ENCODE measurements around the gene TMEM235. TPM values are rescaled to one million over a fixed set of nuclear protein-coding genes. Genes with fewer than 3 reads are reported as not detected.
A peak's percentile ranks its signal among the peaks of the same experiment; 100 is the strongest.

The TMEM235 gene
- total RNA-seq, 6 experiments from 2014 or later: not detected

- H3K4me3 ChIP-seq: no peak overlapping the region
- no peak for DNase-seq
- no peak overlapping the region for H3K27ac ChIP-seq
These were observed 4.5 kb upstream of the TMEM235 start for GRCh38 chr17:78226759-78227454.

GRCh38 chr17:78227455-78227916 is 3.9 kb upstream of the TMEM235 start:
- WGBS (ENCODE audit: insufficient coverage, low coverage, low lambda C conversion rate, missing lambda C conversion rate): 61% methylated on average over 8 of the region's 10 CpGs
- no peak overlapping the region for H3K27ac ChIP-seq
- intact Hi-C loops (cut with DNase I): no loop called here

More at GRCh38 chr17:78226759-78227454, 4.5 kb upstream of the TMEM235 start:
- WGBS (ENCODE audit: insufficient coverage, low coverage, low lambda C conversion rate, missing lambda C conversion rate): 47% methylated on average over 9 of the region's 20 CpGs
- ATAC-seq: peak in 2 of 4 donors; percentile 21 to 29
- Histone ChIP-seq H3K9me3 (no peaks in the 10 kb centered on the region), H3K36me3 (no peaks in the 10 kb centered on the region), H3K27me3 (peaks cover 0 to 11% of the 10 kb centered on the region in 2 donors), H3K4me1 (no peaks in the 10 kb centered on the region)
- intact Hi-C loops (cut with DNase I): no loop called here
- TF ChIP-seq POLR2A (IDR thresholded peaks at IDR 0.05) (no peak), CTCF (IDR thresholded peaks at IDR 0.05) (no peak)

GRCh38 chr17:78228176-78228575 is 3.3 kb upstream of the TMEM235 start:
- Histone ChIP-seq H3K9me3 (no peaks in the 10 kb centered on the region), H3K27me3 (peaks cover 0 to 11% of the 10 kb centered on the region in 2 donors), H3K4me3 (no peak overlapping the region), H3K4me1 (no peaks in the 10 kb centered on the region), H3K36me3 (no peaks in the 10 kb centered on the region), H3K27ac (no peak overlapping the region)
- TF ChIP-seq CTCF (IDR thresholded peaks at IDR 0.05): no peak
- TF ChIP-seq POLR2A (IDR thresholded peaks at IDR 0.05): no peak
- no peak for ATAC-seq
- DNase-seq: no peak
- intact Hi-C loops (cut with DNase I): no loop called here
- 68% methylated on average over 4 of the region's 4 CpGs for WGBS (ENCODE audit: insufficient coverage, low coverage, low lambda C conversion rate, missing lambda C conversion rate)

More at GRCh38 chr17:78227455-78227916, 3.9 kb upstream of the TMEM235 start:
- TF ChIP-seq CTCF (IDR thresholded peaks at IDR 0.05) (no peak), POLR2A (IDR thresholded peaks at IDR 0.05) (no peak)
- Histone ChIP-seq H3K36me3 (no peaks in the 10 kb centered on the region), H3K27me3 (peaks cover 0 to 11% of the 10 kb centered on the region in 2 donors), H3K9me3 (no peaks in the 10 kb centered on the region), H3K4me1 (no peaks in the 10 kb centered on the region), H3K4me3 (no peak overlapping the region)
- no peak for DNase-seq
- no peak for ATAC-seq

- Histone ChIP-seq H3K9me3 (no peaks in the 10 kb centered on the region), H3K4me3 (no peak overlapping the region), H3K36me3 (no peaks in the 10 kb centered on the region), H3K4me1 (no peaks in the 10 kb centered on the region), H3K27me3 (peaks cover 0 to 11% of the 10 kb centered on the region in 2 donors), H3K27ac (no peak overlapping the region)
- 38% methylated on average over 11 of the region's 13 CpGs for WGBS (ENCODE audit: insufficient coverage, low coverage, low lambda C conversion rate, missing lambda C conversion rate)
- TF ChIP-seq CTCF (IDR thresholded peaks at IDR 0.05): no peak
- TF ChIP-seq POLR2A (IDR thresholded peaks at IDR 0.05): no peak
- intact Hi-C loops (cut with DNase I): no loop called here
- ATAC-seq: no peak
- DNase-seq: no peak
These were observed 1.0 kb upstream of the TMEM235 start for GRCh38 chr17:78230252-78230962.
